Inflammatory macrophage treated with lipopolysaccharide for 1 hour (primary cell): Measurements from ENCODE around the gene LYRM7.
"Not testable (repeated sequence)": the region's sequence is repeated elsewhere in the genome, so short reads cannot be mapped to it uniquely, and the experiment has no call there.

ENCODE experiments used
- DNase-seq, 2 donors: peaks; one replicate each; pipeline ENCODE4 v3.0.0-alpha.2; 2020 to 2022

The LYRM7 gene

DNA sequence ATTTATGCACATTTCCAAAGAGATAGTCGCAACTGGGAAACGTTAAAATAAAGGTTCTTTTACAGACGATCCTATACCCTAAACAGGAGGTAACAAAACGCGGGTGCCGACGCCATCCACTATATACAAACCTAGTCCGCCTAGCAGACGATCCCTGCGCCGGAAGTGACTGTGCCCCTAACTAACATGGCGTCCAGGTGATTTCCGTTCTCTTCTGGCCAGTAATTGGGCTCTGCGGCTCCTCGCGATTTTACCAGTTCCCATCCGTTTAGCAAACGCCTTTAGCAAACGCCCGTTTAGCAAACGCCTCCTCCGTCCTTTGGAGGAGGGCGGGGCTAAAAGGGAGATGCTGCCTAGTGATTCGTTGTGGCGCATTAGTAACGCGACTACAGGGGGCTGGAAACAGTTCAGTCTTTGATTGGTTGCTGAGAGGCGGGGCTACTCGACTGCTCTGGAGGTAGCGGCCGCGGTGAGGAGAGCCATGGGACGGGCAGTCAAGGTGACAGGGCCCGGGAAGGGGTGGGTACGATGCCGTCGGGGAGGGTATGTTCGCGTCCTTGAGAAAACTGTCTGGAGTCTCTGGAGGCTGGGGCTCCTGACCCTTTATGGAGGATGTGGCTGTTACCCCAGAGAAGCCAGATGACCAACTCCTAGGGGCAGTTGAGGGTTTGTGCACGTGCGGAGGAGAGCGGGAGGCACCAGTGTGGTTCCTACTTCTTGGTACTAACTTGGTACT is at the start of gene LYRM7:
LYRM7 (plus strand) TSS at position 405 of the 736 bp plus-strand sequence; CDS start at position 482, 77 bp downstream.
- DNase-seq, result peak; percentile 98 to 100

DNA sequence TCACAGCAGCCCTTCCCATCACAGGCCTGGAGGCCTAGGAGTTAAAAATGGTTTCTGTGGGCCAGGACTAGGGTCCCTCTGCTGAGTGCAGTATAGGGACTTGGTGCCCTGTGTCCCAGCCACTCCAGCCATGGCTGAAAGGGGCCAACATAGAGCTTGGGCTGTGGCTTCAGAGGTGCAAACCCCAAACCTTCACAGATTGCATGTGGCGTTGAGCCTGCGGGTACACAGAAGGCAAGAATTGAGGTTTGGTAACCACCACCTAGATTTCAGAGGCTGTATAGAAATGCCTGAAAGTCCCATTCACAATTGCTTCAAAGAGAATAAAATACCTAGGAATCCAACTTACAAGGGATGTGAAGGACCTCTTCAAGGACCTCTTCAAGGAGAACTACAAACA is 43.5 kb upstream of the LYRM7 start:
- not testable (repeated sequence) for DNase-seq

GRCh38 chr5:131129306-131129705 is 41.4 kb upstream of the LYRM7 start:
- no peak for DNase-seq

DNA sequence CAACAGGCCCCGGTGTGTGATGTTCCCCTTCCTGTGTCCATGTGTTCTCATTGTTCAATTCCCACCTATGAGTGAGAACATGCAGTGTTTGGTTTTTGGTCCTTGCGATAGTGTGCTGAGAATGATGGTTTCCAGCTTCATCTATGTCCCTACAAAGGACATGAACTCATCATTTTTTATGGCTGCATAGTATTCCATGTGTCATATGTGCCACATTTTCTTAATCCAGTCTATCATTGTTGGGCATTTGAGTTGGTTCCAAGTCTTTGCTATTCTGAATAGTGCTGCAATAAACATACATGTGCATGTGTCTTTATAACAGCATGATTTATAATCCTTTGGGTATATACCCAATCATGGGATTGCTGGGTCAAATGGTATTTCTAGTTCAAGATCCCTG is 37.7 kb upstream of the LYRM7 start:
- not testable (repeated sequence) for DNase-seq

DNA sequence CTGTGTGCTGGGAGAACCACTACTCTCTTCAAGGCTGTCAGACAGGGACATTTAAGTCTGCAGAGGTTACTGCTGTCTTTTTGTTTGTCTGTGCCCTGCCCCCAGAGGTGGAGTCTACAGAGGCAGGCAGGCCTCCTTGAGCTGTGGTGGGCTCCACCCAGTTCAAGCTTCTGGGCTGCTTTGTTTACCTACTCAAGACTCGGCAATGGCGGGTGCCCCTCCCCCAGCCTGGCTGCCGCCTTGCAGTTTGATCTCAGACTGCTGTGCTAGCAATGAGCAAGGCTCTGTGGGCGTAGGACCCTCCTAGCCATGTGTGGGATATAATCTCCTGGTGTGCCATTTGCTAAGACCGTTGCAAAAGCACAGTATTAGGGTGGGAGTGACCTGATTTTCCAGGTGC is 32.3 kb upstream of the LYRM7 start:
- not testable (repeated sequence) for DNase-seq

DNA sequence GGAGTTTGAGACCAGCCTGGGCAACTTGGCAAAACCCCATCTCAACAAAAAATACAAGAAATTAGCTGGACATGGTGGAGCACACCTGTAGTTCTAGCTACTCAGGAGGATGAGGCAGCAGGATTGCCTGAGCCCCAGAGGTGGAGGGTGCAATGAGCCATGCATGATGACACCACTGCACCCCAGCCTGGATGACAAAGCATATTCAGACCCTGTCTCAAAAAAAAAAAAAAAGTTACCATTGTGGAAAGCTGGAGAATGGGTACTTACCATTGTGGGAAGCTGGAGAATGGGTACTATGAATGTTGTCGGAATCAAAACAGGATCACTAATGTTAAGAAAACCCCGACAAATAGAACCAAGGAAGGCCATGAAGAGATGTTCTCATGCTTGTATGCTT is 31.4 kb upstream of the LYRM7 start:
- DNase-seq, result no peak

DNA sequence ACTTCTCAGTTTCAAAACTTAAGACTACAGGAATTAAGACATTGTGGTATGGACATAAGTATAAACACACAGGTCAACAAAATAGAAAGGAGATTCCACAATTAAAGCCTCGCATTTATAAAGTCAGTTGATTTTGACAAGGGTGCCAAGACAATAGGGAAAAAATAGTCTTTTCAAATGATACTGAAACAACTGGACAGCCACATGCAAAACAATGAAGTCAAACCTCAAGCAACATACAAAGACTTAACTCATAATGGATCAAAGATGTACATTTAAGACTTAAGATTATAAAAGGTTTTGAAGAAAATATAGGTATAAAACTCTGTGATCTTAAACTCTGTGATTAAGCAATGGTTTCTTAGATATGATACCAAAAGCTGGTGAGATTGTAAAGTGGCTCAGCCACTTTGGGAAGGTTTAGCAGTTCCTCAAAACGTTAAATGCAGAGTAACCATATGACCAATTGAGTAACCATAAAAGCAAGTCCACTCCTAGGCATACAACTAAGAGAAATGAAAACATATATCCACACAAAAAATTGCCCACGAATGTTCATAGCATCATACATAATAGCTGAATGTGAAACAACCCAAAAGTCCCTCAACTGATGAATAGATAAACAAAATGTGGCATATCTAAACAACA is 27.6 kb upstream of the LYRM7 start:
- peak in 1 of 2 donors; percentile 36 for DNase-seq

DNA sequence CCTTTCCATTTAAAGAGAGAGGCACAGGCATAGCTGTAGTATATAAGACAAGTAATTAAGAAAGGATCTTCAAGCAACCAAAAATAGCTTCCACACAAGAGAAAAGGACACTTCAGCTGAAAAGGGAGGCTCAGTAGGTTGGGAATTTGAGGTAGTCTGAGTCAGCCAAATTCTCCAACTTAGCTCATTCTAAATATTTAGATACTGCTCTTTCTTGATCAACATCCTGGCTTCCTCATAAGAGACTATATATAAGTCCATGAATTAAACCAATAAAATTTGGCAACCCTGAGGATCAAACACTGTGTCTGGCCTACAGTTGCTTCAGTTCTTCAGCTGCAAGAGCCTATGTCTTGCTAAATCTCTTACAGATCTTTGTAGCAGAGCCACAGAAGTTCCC is 23.5 kb upstream of the LYRM7 start:
- no peak for DNase-seq

GRCh38 chr5:131148835-131149234 is 21.9 kb upstream of the LYRM7 start:
- DNase-seq, result no peak

DNA sequence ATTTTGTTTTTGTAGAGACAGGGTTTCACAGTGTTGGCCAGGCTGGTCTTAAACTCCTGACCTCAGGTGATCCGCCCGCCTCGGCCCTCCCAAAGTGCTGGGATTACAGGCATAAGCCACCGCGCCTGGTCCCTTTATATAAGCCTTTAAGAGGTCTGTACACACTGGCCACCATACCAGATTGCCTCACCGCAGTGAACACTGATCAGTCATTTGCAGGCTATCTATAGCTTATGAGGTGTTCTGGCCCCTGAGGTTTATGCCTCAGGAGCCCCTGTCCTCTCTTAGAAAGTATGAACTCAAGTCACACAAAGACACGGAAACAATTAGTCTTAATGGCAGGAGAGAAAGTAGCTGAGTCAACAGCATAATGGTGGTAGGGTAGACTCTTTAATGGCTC is 20.3 kb upstream of the LYRM7 start:
- no peak for DNase-seq

- DNase-seq, result no peak
These were observed 19.5 kb upstream of the LYRM7 start for GRCh38 chr5:131151216-131151615.

DNA sequence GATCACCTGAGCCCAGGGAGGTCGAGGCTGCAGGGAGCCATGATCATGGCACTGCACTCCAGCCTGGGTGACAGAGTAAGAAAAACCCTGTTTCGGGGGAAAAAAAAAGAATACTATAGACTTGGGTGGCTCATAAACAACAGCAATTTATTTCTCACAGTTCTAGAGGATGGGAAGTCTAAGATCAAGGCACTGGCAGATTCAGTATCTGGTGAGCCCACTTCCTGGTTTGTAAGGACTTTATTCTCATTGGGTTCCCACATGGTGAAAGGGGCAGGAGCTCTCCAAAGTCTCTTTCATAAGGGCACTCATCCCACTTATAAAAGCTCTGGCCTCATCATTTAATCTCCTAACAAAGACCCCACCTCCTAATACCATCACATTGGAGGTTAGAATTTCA is 14.4 kb upstream of the LYRM7 start:
- no peak for DNase-seq

- no peak for DNase-seq
These were observed 13.8 kb upstream of the LYRM7 start for GRCh38 chr5:131156957-131157356.

DNA sequence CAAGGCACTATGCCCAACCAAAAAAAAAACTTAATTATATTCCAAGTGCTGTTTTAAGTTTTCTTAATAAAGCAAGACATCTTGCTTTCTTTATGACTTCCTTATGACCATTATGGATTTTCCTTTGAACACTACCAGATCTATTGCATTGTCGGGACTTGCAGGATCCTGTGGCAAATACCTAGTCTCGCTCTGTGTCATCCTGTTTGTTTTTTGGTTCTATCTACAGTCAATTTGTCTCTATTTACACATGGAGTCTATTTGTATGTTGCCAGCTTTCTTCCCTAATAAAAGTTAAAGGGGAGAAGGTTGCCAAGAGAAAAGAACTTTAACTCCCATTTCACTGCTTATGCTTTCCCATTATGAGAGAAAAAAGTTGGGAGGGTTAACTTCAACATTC is 10.6 kb upstream of the LYRM7 start:
- DNase-seq, result no peak

DNA sequence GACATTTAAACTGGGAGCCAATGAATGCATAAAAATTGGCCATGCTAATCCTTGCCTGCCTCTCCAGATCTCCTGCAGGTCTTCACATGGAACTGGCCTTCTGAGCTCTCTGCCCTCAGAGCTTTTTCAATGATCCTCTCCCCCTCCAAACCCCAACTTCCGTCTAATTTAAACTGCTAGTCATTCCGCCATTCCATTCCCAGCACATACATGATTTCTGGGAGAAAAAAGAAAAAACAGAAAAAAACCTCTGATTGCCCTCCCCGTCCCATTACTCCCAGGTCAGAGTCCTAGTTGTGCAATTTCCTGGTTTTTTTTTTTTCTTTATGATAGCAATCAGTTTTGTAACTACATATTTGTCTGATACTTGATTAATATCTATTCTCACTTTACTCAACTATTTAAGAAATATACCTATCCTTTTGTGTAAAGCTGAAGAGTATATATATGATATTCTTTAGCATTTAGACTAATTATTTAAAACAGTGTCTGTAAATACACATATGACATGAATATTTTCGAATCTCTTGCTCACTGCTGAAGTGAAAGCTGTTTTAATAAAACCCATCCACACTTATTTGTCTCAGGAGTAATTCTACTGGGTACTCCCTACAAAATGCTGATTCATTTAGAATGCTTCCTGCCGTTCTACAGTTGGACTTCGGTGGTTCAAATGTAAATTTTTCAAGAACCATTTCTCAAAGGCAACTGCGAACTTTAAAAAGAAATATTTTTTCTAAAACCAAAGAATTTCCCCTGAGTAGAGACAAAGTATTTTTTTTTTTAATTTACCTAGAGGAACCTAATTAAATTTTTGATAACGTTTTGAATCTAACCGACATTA is 7.2 kb upstream of the LYRM7 start:
- peak; percentile 30 to 36 for DNase-seq

DNA sequence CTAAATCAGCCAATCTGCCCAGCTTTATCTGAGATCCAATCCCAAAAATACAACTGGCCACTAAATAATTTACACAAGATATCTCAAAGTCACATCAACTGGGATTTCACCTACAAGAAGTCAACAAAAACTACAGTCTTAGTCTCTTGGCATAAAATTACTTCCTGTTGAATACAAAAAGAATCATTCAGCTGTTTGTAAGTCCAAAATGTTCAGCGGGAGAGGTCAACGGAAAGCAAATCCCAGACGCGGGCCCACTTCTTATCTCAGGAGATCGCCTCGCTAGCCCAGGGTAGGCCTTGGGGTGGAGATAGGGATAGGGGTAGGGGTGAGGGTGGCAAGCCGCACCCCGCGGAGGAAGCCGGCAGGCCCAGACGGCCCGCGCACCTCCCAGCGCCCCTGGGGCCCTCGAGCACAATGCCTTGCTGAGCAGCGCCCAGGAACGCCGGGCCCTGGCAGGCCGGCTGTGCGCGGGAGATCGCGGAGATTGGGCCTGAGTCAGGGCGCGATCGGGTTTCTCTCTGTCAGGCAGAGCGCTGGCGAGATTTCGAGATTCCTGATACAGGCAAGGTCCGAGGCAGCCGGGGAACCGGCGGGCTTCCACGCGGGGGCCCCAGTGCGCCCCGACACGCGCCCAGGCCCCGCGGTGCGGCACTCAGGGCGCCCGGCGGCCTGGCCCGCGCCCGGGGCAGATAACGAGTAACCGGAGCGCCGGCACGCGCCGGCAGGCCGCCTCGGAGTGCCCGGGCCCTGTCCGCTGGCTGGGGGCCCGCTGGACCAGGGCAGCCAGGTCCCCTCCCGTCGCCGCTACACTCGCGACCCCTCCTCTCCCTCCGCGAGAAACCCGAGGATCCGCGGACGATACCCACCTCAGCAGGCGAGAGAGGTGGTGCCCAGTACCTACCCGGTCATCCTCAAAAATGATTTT is 6.3 kb upstream of the LYRM7 start:
- peak; percentile 59 to 71 for DNase-seq

- peak; percentile 86 to 88 for DNase-seq
These were observed 5.5 kb upstream of the LYRM7 start, which contains the start of gene HINT1 for GRCh38 chr5:131165119-131165727. Gene HINT1 (minus strand): TSS chr5:131165256. CDS start chr5:131165205, 51 bp downstream.

DNA sequence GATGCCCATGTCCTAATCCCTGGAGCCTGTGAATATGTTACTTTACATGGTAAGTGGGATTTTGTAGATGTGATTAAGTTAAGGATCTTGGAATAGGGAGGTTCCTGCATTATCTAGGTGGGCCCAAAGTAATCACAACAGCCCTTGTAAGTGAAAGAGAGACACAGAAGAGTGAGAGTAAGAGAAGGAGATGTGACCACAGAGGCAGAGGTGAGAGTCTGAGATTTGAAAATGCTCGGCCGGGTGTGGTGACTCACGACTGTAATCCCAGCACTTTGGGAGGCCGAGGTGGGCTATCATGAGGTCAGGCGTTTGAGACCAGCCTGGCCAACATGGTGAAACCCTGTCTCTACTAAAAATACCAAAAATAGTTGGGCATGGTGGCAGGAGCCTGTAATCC is 3.1 kb upstream of the LYRM7 start:
- DNase-seq, result no peak

DNA sequence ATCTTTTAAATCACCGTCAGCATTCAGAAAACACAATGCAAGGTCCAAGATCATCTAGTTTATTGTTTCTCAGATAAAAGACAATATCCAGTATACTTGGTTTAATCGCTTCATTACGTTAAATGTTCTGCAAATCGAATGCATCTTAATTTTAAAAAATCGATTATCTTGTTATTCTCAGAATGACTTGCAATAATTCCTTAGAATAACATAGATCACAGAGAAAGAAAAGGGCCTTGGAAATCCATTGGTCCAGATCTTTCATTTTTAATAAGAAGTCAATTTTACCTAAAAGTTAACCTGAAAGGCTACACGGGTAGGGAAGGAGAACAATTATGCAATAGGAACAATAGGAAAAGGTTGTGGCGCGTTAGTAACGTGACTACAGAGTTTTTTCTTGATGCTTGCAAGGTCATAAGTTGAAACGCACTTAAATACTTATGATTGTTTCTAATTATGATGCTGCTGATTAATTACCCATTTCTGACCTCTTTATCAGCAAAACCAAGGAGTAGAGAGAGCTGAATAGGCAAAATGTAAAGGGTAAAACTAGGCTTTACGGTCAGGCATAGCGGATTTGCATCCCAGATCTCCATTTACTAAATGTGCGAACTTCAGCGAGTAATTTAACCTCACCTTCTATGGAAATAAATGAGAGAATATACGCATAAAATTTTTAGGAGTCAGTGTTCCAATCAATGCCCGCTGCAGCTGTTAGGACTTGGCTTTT is 769 bp upstream of the LYRM7 start:
- no peak for DNase-seq

DNA sequence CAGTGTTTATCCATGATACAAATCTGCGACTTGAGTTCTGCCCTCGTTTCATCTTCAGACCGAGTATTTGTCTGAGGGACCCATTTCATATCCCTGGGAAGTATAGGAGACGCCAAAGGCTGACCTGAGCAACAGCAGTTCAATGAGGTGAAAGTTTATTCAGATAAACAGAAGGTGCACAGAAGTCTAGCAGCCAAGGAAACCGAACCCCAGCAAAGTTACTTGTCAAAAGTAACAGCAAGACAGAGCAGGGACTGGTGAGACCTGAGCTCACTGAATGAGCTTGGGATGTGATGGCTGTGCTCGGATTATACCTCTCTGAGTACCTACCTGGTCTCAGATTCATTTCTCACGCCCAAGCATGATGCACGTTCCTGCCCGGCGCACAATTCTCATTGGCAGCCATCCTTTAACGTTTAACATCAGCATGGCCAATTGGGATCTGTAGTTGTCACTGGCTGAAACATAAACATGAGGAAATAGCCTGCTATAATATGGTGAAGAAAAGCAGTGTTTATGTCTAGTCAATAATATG is 599 bp downstream of the LYRM7 start:
- DNase-seq, result no peak

- no peak for DNase-seq
These were observed 9.7 kb downstream of the LYRM7 start for GRCh38 chr5:131180407-131180806.
